ENCODE results near the gene TCHHL1. TPM values are rescaled to one million over a fixed set of nuclear protein-coding genes. Genes with fewer than 3 reads are reported as not detected.

TCHHL1 gene
- total RNA-seq, 1 donor from 2014 or later, result not detected

DNA sequence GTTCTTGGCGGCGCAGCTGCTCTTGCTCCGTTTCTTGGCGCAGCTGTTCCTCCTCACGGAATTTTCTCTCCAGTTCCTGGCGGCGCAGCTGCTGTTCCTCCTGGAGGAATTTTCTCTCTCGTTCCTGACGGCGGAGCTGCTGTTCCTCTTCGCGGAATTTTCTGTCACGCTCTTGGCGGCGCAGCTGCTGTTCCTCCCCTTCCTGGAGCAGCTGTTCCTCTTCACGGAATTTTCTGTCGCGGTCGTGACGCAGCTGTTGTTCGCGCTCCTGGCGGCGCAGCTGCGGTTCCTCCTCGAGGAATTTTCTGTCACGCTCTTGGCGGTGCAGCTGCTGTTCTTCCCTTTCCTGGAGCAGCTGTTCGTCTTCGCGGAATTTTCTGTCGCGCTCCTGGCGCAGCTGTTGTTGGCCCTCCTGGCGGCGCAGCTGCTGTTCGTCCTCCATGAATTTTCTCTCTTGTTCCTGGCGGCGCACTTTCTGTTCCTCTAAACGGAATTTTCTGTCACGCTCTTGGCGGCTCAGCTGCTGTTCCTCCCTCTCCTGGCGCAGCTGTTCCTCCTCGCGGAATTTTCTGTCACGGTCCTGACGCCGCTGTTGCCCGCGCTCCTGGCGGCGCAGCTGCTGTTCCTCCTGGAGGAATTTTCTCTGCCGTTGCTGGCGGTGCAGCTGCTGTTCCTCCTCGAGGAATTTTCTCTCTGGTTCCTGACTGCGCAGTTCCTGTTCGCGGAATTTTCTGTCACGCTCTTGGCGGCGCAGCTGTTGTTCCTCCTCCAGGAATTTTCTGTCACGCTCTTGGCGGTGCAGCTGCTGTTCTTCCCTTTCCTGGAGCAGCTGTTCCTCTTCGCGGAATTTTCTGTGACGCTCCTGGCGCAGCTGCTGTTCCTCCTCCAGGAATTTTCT is 19.4 kb upstream of the TCHHL1 start:
- Mint-ChIP-seq H3K27ac (ENCODE audit: unreplicated experiment) (no peak overlapping the region), H3K4me3 (no peak overlapping the region), H3K36me3 (ENCODE audit: low read depth) (no peaks in the 10 kb centered on the region), H3K9me3 (no peaks in the 10 kb centered on the region), H3K27me3 (ENCODE audit: low read depth) (peaks cover 13% of the 10 kb centered on the region), H3K4me1 (no peaks in the 10 kb centered on the region)
- no peak for DNase-seq (ENCODE audit: low read depth, low spot score)
- no peak for TF ChIP-seq CTCF (conservative IDR thresholded peaks at IDR 0.05)

GRCh38 chr1:152107031-152107983 is 18.4 kb upstream of the TCHHL1 start:
- DNase-seq (ENCODE audit: low read depth, low spot score), result no peak
- peaks cover 17% of the 10 kb centered on the region for H3K27me3 Mint-ChIP-seq (ENCODE audit: low read depth)
- TF ChIP-seq CTCF (conservative IDR thresholded peaks at IDR 0.05), result no peak
- H3K9me3 Mint-ChIP-seq, result no peaks in the 10 kb centered on the region
- H3K27ac Mint-ChIP-seq (ENCODE audit: unreplicated experiment), result no peak overlapping the region
- no peak overlapping the region for H3K4me3 Mint-ChIP-seq
- no peaks in the 10 kb centered on the region for H3K4me1 Mint-ChIP-seq
- H3K36me3 Mint-ChIP-seq (ENCODE audit: low read depth), result no peaks in the 10 kb centered on the region

DNA sequence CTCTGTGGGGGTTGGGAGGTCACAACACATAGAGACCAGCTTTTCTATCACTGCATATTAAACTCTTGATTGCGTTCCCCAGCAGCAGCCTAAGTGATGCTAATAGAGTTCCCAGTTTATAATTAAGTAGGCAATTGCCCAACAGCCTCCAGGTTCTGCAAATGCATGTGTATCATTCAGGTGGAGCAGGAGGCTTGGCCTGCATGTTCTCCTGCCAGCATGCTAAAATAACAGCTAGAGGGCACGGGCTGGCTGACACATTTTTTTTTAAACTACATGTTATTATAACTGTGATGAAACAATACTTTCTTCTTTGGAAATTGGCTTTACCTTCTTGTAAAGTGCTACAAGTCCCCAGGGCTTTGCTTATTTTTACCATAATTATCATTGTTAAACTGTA is 16.0 kb upstream of the TCHHL1 start:
- Mint-ChIP-seq H3K27ac (ENCODE audit: unreplicated experiment) (no peak overlapping the region), H3K27me3 (ENCODE audit: low read depth) (peaks cover 24% of the 10 kb centered on the region), H3K4me1 (no peaks in the 10 kb centered on the region), H3K9me3 (peaks cover 6% of the 10 kb centered on the region), H3K4me3 (no peak overlapping the region), H3K36me3 (ENCODE audit: low read depth) (no peaks in the 10 kb centered on the region)
- DNase-seq (ENCODE audit: low read depth, low spot score), result no peak
- no peak for TF ChIP-seq CTCF (conservative IDR thresholded peaks at IDR 0.05)

DNA sequence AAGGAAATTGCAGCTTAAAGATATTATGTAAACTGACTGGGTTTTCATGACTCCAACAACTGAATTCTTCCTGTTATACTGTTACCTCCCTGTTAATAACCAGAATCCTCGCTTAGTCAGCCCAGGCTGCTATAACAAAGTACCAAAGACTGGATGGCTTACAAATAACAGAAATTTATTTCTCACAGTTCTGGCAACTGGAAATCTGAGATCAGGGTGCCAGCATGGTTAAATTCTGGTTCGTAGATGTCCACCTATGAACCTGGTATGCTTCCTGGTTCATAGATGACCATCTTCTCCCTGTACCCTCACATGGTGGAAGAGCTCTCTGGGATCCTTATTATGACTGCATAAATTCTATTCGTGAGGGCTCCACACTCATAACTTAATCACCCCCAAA is 8.1 kb upstream of the TCHHL1 start:
- Mint-ChIP-seq H3K27ac (ENCODE audit: unreplicated experiment) (no peak overlapping the region), H3K27me3 (ENCODE audit: low read depth) (peaks cover 27% of the 10 kb centered on the region), H3K9me3 (peaks cover 13% of the 10 kb centered on the region), H3K36me3 (ENCODE audit: low read depth) (no peaks in the 10 kb centered on the region), H3K4me1 (no peaks in the 10 kb centered on the region), H3K4me3 (no peak overlapping the region)
- no peak for TF ChIP-seq CTCF (conservative IDR thresholded peaks at IDR 0.05)
- no peak for DNase-seq (ENCODE audit: low read depth, low spot score)

DNA sequence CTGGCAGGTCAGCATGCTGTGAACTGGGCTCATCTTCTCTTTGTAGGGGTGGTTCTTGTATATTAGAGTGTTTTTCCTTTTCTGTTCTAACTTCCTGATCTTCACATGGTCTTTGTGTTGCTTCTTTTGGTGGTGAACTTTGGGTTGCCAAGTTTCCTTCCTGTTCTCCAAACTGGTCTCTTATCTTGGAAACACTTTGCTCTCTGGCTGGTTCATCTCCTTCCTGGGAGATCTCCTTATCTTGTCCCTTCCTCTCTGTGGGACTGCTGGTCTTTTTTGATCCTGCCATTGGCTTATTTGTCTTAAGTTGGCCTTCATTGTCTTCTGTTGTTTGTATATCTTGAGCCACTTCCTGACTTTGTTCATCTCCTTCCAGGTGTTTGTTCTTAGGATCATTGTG is 2.1 kb downstream of the TCHHL1 start:
- no peak for TF ChIP-seq CTCF (conservative IDR thresholded peaks at IDR 0.05)
- H3K9me3 Mint-ChIP-seq, result no peaks in the 10 kb centered on the region
- H3K27me3 Mint-ChIP-seq (ENCODE audit: low read depth), result peaks cover 2% of the 10 kb centered on the region
- DNase-seq (ENCODE audit: low read depth, low spot score), result no peak
- H3K4me3 Mint-ChIP-seq, result no peak overlapping the region
- no peaks in the 10 kb centered on the region for H3K4me1 Mint-ChIP-seq
- no peaks in the 10 kb centered on the region for H3K36me3 Mint-ChIP-seq (ENCODE audit: low read depth)
- no peak overlapping the region for H3K27ac Mint-ChIP-seq (ENCODE audit: unreplicated experiment)
